Cardiac muscle cell (in vitro differentiated cells and primary cell): ENCODE results near the gene MBP. TPM values are rescaled to one million over a fixed set of nuclear protein-coding genes. Genes with fewer than 3 reads are reported as not detected.

Source experiments
- DNase-seq, 2 donors: peaks; one replicate each; pipeline versions ENCODE4 v3.0.0 to v3.0.0-alpha.2; 2010 to 2017; ENCODE audit warnings: low read depth in 1 of 2, low spot score in 1 of 2
- H3K27ac ChIP-seq: fragments of 200-600 bp; sonication (generic); 2 replicates; pipeline ENCODE4 v1.5.1; 2016
- H3K27me3 ChIP-seq: fragments of 200-600 bp; sonication (generic); 2 replicates; pipeline ENCODE4 v1.6.0; 2016; ENCODE audit warnings: control low read depth
- H3K36me3 ChIP-seq: fragments of 200-600 bp; sonication (generic); 2 replicates; pipeline ENCODE4 v1.5.1; 2016; ENCODE audit warnings: control low read depth
- H3K4me1 ChIP-seq: fragments of 200-600 bp; sonication (generic); 2 replicates; pipeline ENCODE4 v1.8.1; 2017; ENCODE audit warnings: low read depth, mild to moderate bottlenecking, mixed run types
- H3K4me3 ChIP-seq: fragments of 200-600 bp; sonication (generic); 2 replicates; pipeline ENCODE4 v1.5.1; 2016; ENCODE audit warnings: mild to moderate bottlenecking
- H3K9me3 ChIP-seq: fragments of 200-600 bp; sonication (generic); 2 replicates; pipeline ENCODE4 v1.5.1; 2017; ENCODE audit warnings: low read depth, mild to moderate bottlenecking, control low read depth
- polyA plus RNA-seq: library from polyadenylated mRNA; unstranded; fragments of >200 nt; fragmentation: Nextera tagmentation; extraction: Ambion mirVana; gene quantifications from 2 replicates; pipeline ENCODE4 v1.2.1, GENCODE V29; 2016
- total RNA-seq: library from RNA; depleted of rRNA; stranded (reverse); fragments of >200 nt; gene quantifications from 2 replicates; pipeline ENCODE4 v1.2.3, GENCODE V29; 2016
- TF ChIP-seq, protein P1 (sequence below): IDR thresholded peaks from 2 replicates; pipeline ENCODE4 v1.5.1; 2012; ENCODE audit warnings: low read depth, mild to moderate bottlenecking, low read length

The MBP gene
- total and polyA plus RNA-seq, 2 experiments from 2014 or later, result 0.32 to 0.42 TPM

- H3K4me3 ChIP-seq, result no peak overlapping the region
- TF ChIP-seq, protein P1, sequence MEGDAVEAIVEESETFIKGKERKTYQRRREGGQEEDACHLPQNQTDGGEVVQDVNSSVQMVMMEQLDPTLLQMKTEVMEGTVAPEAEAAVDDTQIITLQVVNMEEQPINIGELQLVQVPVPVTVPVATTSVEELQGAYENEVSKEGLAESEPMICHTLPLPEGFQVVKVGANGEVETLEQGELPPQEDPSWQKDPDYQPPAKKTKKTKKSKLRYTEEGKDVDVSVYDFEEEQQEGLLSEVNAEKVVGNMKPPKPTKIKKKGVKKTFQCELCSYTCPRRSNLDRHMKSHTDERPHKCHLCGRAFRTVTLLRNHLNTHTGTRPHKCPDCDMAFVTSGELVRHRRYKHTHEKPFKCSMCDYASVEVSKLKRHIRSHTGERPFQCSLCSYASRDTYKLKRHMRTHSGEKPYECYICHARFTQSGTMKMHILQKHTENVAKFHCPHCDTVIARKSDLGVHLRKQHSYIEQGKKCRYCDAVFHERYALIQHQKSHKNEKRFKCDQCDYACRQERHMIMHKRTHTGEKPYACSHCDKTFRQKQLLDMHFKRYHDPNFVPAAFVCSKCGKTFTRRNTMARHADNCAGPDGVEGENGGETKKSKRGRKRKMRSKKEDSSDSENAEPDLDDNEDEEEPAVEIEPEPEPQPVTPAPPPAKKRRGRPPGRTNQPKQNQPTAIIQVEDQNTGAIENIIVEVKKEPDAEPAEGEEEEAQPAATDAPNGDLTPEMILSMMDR, result no peak
- H3K4me1 ChIP-seq, result no peaks in the 10 kb centered on the region
Observed at GRCh38 chr18:77164763-77165485, 32.3 kb upstream of the MBP start.

GRCh38 chr18:77164026-77164425 lies 31.4 kb upstream of the MBP start:
- Histone ChIP-seq H3K27ac (no peak overlapping the region), H3K9me3 (no peaks in the 10 kb centered on the region), H3K4me1 (no peaks in the 10 kb centered on the region), H3K4me3 (no peak overlapping the region), H3K27me3 (no peaks in the 10 kb centered on the region), H3K36me3 (no peaks in the 10 kb centered on the region)
- TF ChIP-seq, protein P1, result no peak
- no peak for DNase-seq

More at GRCh38 chr18:77164763-77165485, 32.3 kb upstream of the MBP start:
- no peaks in the 10 kb centered on the region for H3K36me3 ChIP-seq
- no peak overlapping the region for H3K27ac ChIP-seq
- no peaks in the 10 kb centered on the region for H3K9me3 ChIP-seq
- DNase-seq, result no peak
- H3K27me3 ChIP-seq, result no peaks in the 10 kb centered on the region

DNA sequence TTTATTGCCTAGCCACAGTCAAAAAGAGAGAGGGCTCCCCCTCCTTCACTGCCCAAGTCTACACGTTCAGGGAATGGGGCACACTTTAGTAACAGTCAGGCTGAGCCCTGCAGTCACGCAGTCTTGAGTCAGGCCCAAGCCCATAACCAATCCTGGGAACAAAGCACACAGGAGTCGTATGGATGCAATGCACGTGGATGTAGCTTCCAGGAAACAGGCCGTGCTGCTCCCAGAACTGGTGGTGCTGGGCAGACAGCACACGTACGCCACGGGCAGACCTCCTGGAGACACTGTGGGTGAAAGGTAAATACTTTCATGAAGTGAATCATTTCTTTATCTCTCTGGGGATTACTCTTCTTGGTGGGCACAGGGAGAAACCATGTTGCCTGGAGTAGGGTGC lies 30.0 kb upstream of the MBP start:
- no peak overlapping the region for H3K4me3 ChIP-seq
- no peak overlapping the region for H3K27ac ChIP-seq
- TF ChIP-seq, protein P1, result no peak
- no peaks in the 10 kb centered on the region for H3K36me3 ChIP-seq
- H3K27me3 ChIP-seq, result no peaks in the 10 kb centered on the region
- DNase-seq, result no peak
- H3K9me3 ChIP-seq, result no peaks in the 10 kb centered on the region
- H3K4me1 ChIP-seq, result no peaks in the 10 kb centered on the region

- Histone ChIP-seq H3K9me3 (no peaks in the 10 kb centered on the region), H3K36me3 (no peaks in the 10 kb centered on the region), H3K27me3 (no peaks in the 10 kb centered on the region), H3K27ac (no peak overlapping the region), H3K4me3 (no peak overlapping the region), H3K4me1 (no peaks in the 10 kb centered on the region)
- no peak for DNase-seq
- TF ChIP-seq, protein P1, result no peak
Observed at GRCh38 chr18:77161961-77162360, 29.4 kb upstream of the MBP start.

DNA sequence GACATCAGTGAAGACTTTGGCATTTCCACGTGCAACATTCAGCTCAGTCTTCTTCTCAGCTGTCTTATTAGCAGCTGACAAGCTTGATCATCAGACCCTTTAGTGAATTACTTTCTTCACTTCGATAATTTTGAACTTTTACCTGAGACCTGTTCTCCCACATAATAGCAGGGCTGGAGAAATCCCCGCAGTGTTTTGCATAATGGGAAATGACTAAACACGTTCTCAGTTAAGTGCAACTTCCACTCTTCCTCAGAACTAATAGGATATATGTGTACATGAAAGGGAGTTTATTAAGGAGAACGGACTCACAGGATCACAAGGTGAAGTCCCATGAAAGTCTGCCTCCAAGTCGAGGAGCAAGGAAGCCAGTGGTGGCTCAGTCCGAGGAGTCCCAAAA lies 28.8 kb upstream of the MBP start:
- no peaks in the 10 kb centered on the region for H3K9me3 ChIP-seq
- H3K27me3 ChIP-seq, result no peaks in the 10 kb centered on the region
- H3K27ac ChIP-seq, result no peak overlapping the region
- DNase-seq, result no peak
- H3K4me3 ChIP-seq, result no peak overlapping the region
- TF ChIP-seq, protein P1, result no peak
- H3K36me3 ChIP-seq, result no peaks in the 10 kb centered on the region
- H3K4me1 ChIP-seq, result no peaks in the 10 kb centered on the region

GRCh38 chr18:77160515-77160914 lies 27.9 kb upstream of the MBP start:
- DNase-seq, result no peak
- Histone ChIP-seq H3K27me3 (no peaks in the 10 kb centered on the region), H3K36me3 (no peaks in the 10 kb centered on the region), H3K4me3 (no peak overlapping the region), H3K9me3 (no peaks in the 10 kb centered on the region), H3K27ac (no peak overlapping the region), H3K4me1 (no peaks in the 10 kb centered on the region)
- TF ChIP-seq, protein P1, result no peak
